Ovary (tissue), 3 donors: ENCODE data around the gene PIEZO1.

Experiments
- CTCF ChIP-seq, 3 donors: fragments of 450-650 bp in 2 of 3; fragments of 200-600 bp in 1 of 3; IDR thresholded peaks; one replicate each; pipeline versions ENCODE4 v1.5.1 to v1.8.0; 2016 to 2022; ENCODE audit warnings: antibody characterized with exemption in 3 of 3, mild to moderate bottlenecking in 1 of 3
- EP300 ChIP-seq: sonication (generic); formaldehyde crosslinking; IDR thresholded peaks from one replicate; pipeline ENCODE4 v1.6.1; 2017; ENCODE audit warnings: antibody characterized with exemption
- POLR2A ChIP-seq: fragments of 450-650 bp; IDR thresholded peaks from one replicate; pipeline ENCODE4 v1.6.1; 2017; ENCODE audit warnings: antibody characterized with exemption, mild to moderate bottlenecking, moderate library complexity
- donor health status: DM: no; HTN: no; CAD: no.

- TF ChIP-seq POLR2A (no peak), EP300 (no peak), CTCF (IDR thresholded peaks at IDR 0.05) (no peak)
Measured at GRCh38 chr16:88730632-88731607, 54.1 kb downstream of the PIEZO1 start.
